K562 (cell line): ENCODE measurements around the gene GIPC3. TPM values are rescaled to one million over a fixed set of nuclear protein-coding genes. Genes with fewer than 3 reads are reported as not detected.
A peak's percentile ranks its signal among the peaks of the same experiment; 100 is the strongest.

Experiments used
- ATAC-seq: fragments of 200-7000 bp; cut with Tn5 transposase; 3 replicates; pipeline ENCODE4 v1.9.1; 2020; ENCODE audit warnings: moderate library complexity
- BruUV-seq: library from RNA; stranded (reverse); fragments of 400-500 nt; replicated peaks from 2 replicates; lab custom pipeline; 2021; lab: Mats Ljungman, UMichigan
- CTCF ChIA-PET: fragments of 300-600 bp; formaldehyde crosslinking; extraction: SDS; loops from one replicate; lab custom pipeline; 2021; ENCODE audit warnings: low intra/inter-chr PET ratio; lab: Yijun Ruan, JAX
- POLR2A ChIA-PET: fragments of 300-600, 350-650 bp; sonication (Branson Sonifier 250); formaldehyde crosslinking; extraction: SDS; loops from one replicate; lab custom pipeline; 2021; ENCODE audit warnings: antibody characterized with exemption, inconsistent platforms; lab: Yijun Ruan, JAX
- DNase-seq, 4 experiments: peaks; one replicate each; pipeline versions ENCODE4 v3.0.0 to v3.0.0-alpha.2; 2011 to 2018; ENCODE audit warnings: low spot score in 3 of 4, mixed read lengths in 3 of 4; ENCODE audit errors: extremely low read depth in 1 of 4
- FAIRE-seq: peaks from 2 replicates; lab custom pipeline; 2011; peaks lifted over from hg19 to GRCh38; lab: Jason Lieb, UNC
- H2AFZ ChIP-seq: 2 replicates; pipeline ENCODE4 v1.6.0; 2011; ENCODE audit warnings: low read depth, low read length, control low read depth, inconsistent platforms
- H3K27ac ChIP-seq: fragments of 200-600 bp; 3 replicates; pipeline ENCODE4 v1.8.0; 2011; ENCODE audit warnings: low read depth, mild to moderate bottlenecking, control low read depth, inconsistent platforms, low read length, moderate library complexity, mixed read lengths; ENCODE audit errors: extremely low read depth
- H3K27me3 ChIP-seq, 2 experiments: fragments of 300-600 bp in 1 of 2; 2 replicates in 1 of 2; 3 replicates in 1 of 2; pipeline versions ENCODE4 v1.6.0 to v1.8.0; 2011; ENCODE audit warnings: inconsistent platforms in 2 of 2, low read length in 2 of 2, mild to moderate bottlenecking in 1 of 2, mixed read lengths in 1 of 2, moderate library complexity in 1 of 2; ENCODE audit not compliant: control insufficient read depth in 2 of 2, insufficient read depth in 2 of 2
- H3K36me3 ChIP-seq: fragments of 300-600 bp; 3 replicates; pipeline ENCODE4 v1.8.0; 2011; ENCODE audit warnings: mild to moderate bottlenecking, low read length, inconsistent platforms; ENCODE audit not compliant: control insufficient read depth, insufficient read depth
- H3K4me1 ChIP-seq, 2 experiments: fragments of 200-600 bp in 1 of 2; replicated peaks in 1 of 2; 2 replicates in 1 of 2; 3 replicates in 1 of 2; pipeline versions ENCODE4 v1.5.1 to v1.8.0; 2011; ENCODE audit warnings: inconsistent platforms in 2 of 2, low read length in 2 of 2, mild to moderate bottlenecking in 1 of 2, mixed read lengths in 1 of 2, moderate library complexity in 1 of 2; ENCODE audit not compliant: control insufficient read depth in 2 of 2, insufficient read depth in 2 of 2
- H3K4me2 ChIP-seq: 2 replicates; pipeline ENCODE4 v1.6.1; 2011; ENCODE audit warnings: low read length, control low read depth, inconsistent platforms, mixed read lengths; ENCODE audit not compliant: insufficient read depth
- H3K4me3 ChIP-seq: fragments of 200-600 bp; sonication (generic), shearing (Covaris generic); 2 replicates; pipeline ENCODE4 v1.5.1; 2016; ENCODE audit warnings: control low read depth, inconsistent platforms
- H3K79me2 ChIP-seq: fragments of 200-600 bp; 3 replicates; pipeline ENCODE4 v1.8.0; 2011; ENCODE audit warnings: low read length, inconsistent platforms; ENCODE audit not compliant: control insufficient read depth, insufficient read depth
- H3K9ac ChIP-seq, 2 experiments: 2 replicates each; pipeline versions ENCODE4 v1.6.0 to v1.6.1; 2011; ENCODE audit warnings: low read depth in 2 of 2, low read length in 2 of 2, control low read depth in 1 of 2, inconsistent platforms in 1 of 2, mild to moderate bottlenecking in 1 of 2, mixed read lengths in 1 of 2; ENCODE audit not compliant: insufficient read depth in 1 of 2
- H3K9me1 ChIP-seq: one replicate; pipeline ENCODE4 v1.6.0; 2011; ENCODE audit warnings: inconsistent platforms, mild to moderate bottlenecking, low read length, moderate library complexity; ENCODE audit not compliant: control insufficient read depth, insufficient read depth
- H3K9me3 ChIP-seq: replicated peaks from 2 replicates; pipeline ENCODE4 v1.5.1; 2011; ENCODE audit warnings: low read depth, low read length, inconsistent platforms; ENCODE audit not compliant: control insufficient read depth, insufficient read depth
- H4K20me1 ChIP-seq: replicated peaks from 2 replicates; pipeline ENCODE4 v1.6.1; 2011; ENCODE audit warnings: low read length, inconsistent platforms, mixed read lengths; ENCODE audit not compliant: control insufficient read depth, insufficient read depth
- CBX1 ChIP-seq: sonication (generic); IDR thresholded peaks from 2 replicates; pipeline ENCODE4 v1.6.1; 2016; ENCODE audit warnings: antibody characterized with exemption, low read depth, mild to moderate bottlenecking
- EHMT2 ChIP-seq: fragments of 450-650 bp; IDR thresholded peaks from 2 replicates; pipeline ENCODE4 v1.6.1; 2018; ENCODE audit warnings: antibody characterized with exemption
- ELF4 ChIP-seq: fragments of 450-650 bp; formaldehyde crosslinking; IDR thresholded peaks from 2 replicates; pipeline ENCODE4 v1.4.0; 2022; ENCODE audit warnings: missing genetic modification characterization
- HMGN3 ChIP-seq: IDR thresholded peaks from 2 replicates; pipeline ENCODE4 v1.6.1; 2011; ENCODE audit warnings: borderline replicate concordance, low read depth, mild to moderate bottlenecking, mixed read lengths, low read length; ENCODE audit not compliant: insufficient read length; ENCODE audit errors: extremely low read depth
- KDM2B ChIP-seq: fragments of 250-450 bp; sonication (Bioruptor Pico); IDR thresholded peaks from 2 replicates; pipeline ENCODE4 v1.8.0; 2021; ENCODE audit warnings: mild to moderate bottlenecking, moderate library complexity
- NCOA6 ChIP-seq: fragments of 450-650 bp; IDR thresholded peaks from 2 replicates; pipeline ENCODE4 v1.6.1; 2017; ENCODE audit warnings: mild to moderate bottlenecking
- PCBP1 ChIP-seq: fragments of 200-400 bp; formaldehyde crosslinking; IDR thresholded peaks from 2 replicates; pipeline ENCODE4 v1.6.1; 2018; ENCODE audit warnings: mild to moderate bottlenecking, low read depth, low read length; ENCODE audit not compliant: poor library complexity, severe bottlenecking
- POLR2AphosphoS5 ChIP-seq: IDR thresholded peaks from 2 replicates; pipeline ENCODE4 v1.6.1; 2011; ENCODE audit warnings: mild to moderate bottlenecking, low read depth, low read length, moderate library complexity; ENCODE audit not compliant: control insufficient read depth, insufficient read depth
- SP1 ChIP-seq: sonication (generic); formaldehyde crosslinking; IDR thresholded peaks from 2 replicates; pipeline ENCODE4 v1.8.1; 2022; ENCODE audit warnings: mild to moderate bottlenecking, missing genetic modification reagents
- TAF1 ChIP-seq: IDR thresholded peaks from 2 replicates; pipeline ENCODE4 v1.6.1; 2011; ENCODE audit warnings: mild to moderate bottlenecking, low read length, moderate library complexity; ENCODE audit not compliant: insufficient read depth, control insufficient read depth, severe bottlenecking; ENCODE audit errors: extremely low read depth
- ZBTB7A ChIP-seq: IDR thresholded peaks from 2 replicates; pipeline ENCODE4 v1.6.1; 2011; ENCODE audit warnings: low read depth, mild to moderate bottlenecking, low read length, moderate library complexity, borderline replicate concordance; ENCODE audit not compliant: control insufficient read depth
- WGBS: fragments of 100-300 bp; shearing (Covaris generic); methylation state at CpG from one replicate; pipeline ENCODE4 v1.1.6; 2016; ENCODE audit warnings: low coverage, mixed read lengths; ENCODE audit not compliant: insufficient coverage; ENCODE audit errors: missing lambda C conversion rate; 5-methylcytosine and 5-hydroxymethylcytosine counted together
- in situ Hi-C: fragments of 300-500 bp; cut with MboI; formaldehyde crosslinking; loops from 4 replicates; pipeline ENCODE4 v1.15.0; 2018; ENCODE audit warnings: inconsistent platforms, mixed read lengths
- intact Hi-C: fragments of 100-400 bp; cut with micrococcal nuclease; formaldehyde crosslinking; loops from 2 replicates; pipeline ENCODE4 v1.14.2; 2022
- polyA plus RNA-seq, 8 experiments: library from polyadenylated mRNA; depleted of rRNA in 4 of 8; stranded (reverse) in 5 of 8; unstranded in 3 of 8; fragments of >200 nt; fragmentation: Nextera tagmentation in 2 of 8; fragmentation: Illumina TruSeq in 1 of 8; extraction: Ambion mirVana in 2 of 8; extraction: Trizol in 1 of 8; gene quantifications; 2 replicates each; pipeline versions ENCODE4 v1.2.1 to v1.2.3, GENCODE V29; 2011 to 2014; ENCODE audit warnings: inconsistent platforms in 1 of 8, missing spikeins in 1 of 8
- total RNA-seq, 7 experiments: library from RNA; depleted of rRNA in 6 of 7; stranded (reverse); fragments of >200 nt in 6 of 7; fragmentation: Illumina TruSeq in 2 of 7; extraction: Trizol in 2 of 7; gene quantifications; 2 replicates each; pipeline versions ENCODE4 v1.2.1 to v1.2.3, GENCODE V29; 2011 to 2021; ENCODE audit warnings: low replicate concordance in 1 of 7
- TF ChIP-seq, protein P1 (sequence below), 2 experiments: IDR thresholded peaks; 2 replicates each; pipeline ENCODE4 v1.6.1; 2011; ENCODE audit warnings: borderline replicate concordance in 1 of 2, control low read depth in 1 of 2, low read depth in 1 of 2, low read length in 1 of 2, mild to moderate bottlenecking in 1 of 2, mixed read lengths in 1 of 2, moderate library complexity in 1 of 2; ENCODE audit not compliant: insufficient read depth in 1 of 2, insufficient read length in 1 of 2, poor library complexity in 1 of 2, severe bottlenecking in 1 of 2; ENCODE audit errors: extremely low read depth in 1 of 2
- TF ChIP-seq, protein P2 (sequence below): sonication (generic); formaldehyde crosslinking; IDR thresholded peaks from 2 replicates; pipeline ENCODE4 v1.8.0; 2022; ENCODE audit warnings: missing genetic modification reagents, mild to moderate bottlenecking, moderate library complexity, borderline replicate concordance
- TF ChIP-seq, protein P3 (sequence below): fragments of 200-800 bp; sonication (Bioruptor generic); IDR thresholded peaks from 2 replicates; pipeline ENCODE4 v1.6.1; 2017; ENCODE audit warnings: missing genetic modification characterization, missing compliant biosample characterization

The GIPC3 gene
- total and polyA plus RNA-seq, 9 of the 15 experiments (the other 6 are each of a cell fraction or from before 2014, with no cell fraction given) = 0.03 to 3.6 (median 1.5) TPM; not detected in 1

DNA sequence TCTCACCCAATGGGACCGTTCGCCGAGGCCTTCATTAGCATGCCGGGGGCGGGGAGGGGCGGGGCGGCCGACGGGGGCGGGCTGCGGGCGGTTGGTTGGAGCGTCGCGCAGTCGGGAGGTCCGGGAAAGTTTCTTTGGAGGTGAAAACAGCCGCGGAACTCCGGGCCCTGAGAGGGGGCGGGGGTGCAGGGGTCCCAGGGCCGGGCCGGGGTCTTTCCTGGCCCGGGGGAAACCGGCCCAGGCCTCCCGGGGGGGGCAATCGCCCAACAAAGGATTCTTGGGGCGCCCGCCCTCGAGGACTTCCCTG, 12.5 kb upstream of the GIPC3 start, which contains the start of gene HMG20B:
TSS of gene HMG20B (plus strand) at position 90 of the 307 bp plus-strand sequence. CDS start 366 bp downstream, outside the sequence.
- H3K79me2 ChIP-seq = peaks cover 20% of the 10 kb centered on the region
- intact Hi-C loops = loop anchor here (2.0 kb wide), 1 partner anchor 16 kb away; the partner anchor contains the start of gene MFSD12
- ChIA-PET CTCF (no interaction called here), POLR2A (interaction anchor here (0.6 kb wide), 1 partner anchor 37 kb away, joined by 4 read pairs; no protein-coding TSS in a partner anchor)
- peak within 1 kb of the TSS; percentile 81 for H3K4me2 ChIP-seq
- peaks cover 33% of the 10 kb centered on the region for H3K36me3 ChIP-seq
- no peaks in the 10 kb centered on the region for H3K27me3 ChIP-seq
- in situ Hi-C loops = no loop called here
- H2AFZ ChIP-seq = peak within 1 kb of the TSS; percentile 37
- H4K20me1 ChIP-seq = peaks cover 3% of the 10 kb centered on the region; the same call in 1 of the 2 replicates
- ATAC-seq (no peak), FAIRE-seq (no peak), DNase-seq (peak in 1 of 4 experiments; percentile 33)
- peak within 1 kb of the TSS; percentile 93 for H3K27ac ChIP-seq
- BruUV-seq = no TSS peak
- H3K9me3 ChIP-seq = no peaks in the 10 kb centered on the region
- peak within 1 kb of the TSS; percentile 98 for H3K4me3 ChIP-seq
- peaks cover 25 to 65% of the 10 kb centered on the region in 2 experiments for H3K4me1 ChIP-seq
- peak within 1 kb of the TSS; percentile 78 to 96 for H3K9ac ChIP-seq
- TF ChIP-seq CBX1 = 0 out of 2 replicates have a peak, but pooled peaks have one; percentile 29
- TF ChIP-seq ZBTB7A = 0 out of 2 replicates have a peak, but pooled peaks have one; percentile 2
- TF ChIP-seq EHMT2 = no peak
- TF ChIP-seq SP1 (CRISPR knock-in tag) = peak; percentile 1; the same call in 1 of the 2 replicates
- TF ChIP-seq PCBP1 = no peak
- TF ChIP-seq TAF1 = peak; percentile 40
- no peak for TF ChIP-seq KDM2B (CRISPR knock-in tag)
- no peak for TF ChIP-seq NCOA6
- TF ChIP-seq, protein P1, sequence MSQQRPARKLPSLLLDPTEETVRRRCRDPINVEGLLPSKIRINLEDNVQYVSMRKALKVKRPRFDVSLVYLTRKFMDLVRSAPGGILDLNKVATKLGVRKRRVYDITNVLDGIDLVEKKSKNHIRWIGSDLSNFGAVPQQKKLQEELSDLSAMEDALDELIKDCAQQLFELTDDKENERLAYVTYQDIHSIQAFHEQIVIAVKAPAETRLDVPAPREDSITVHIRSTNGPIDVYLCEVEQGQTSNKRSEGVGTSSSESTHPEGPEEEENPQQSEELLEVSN (IDR thresholded peaks at IDR 0.05; ENCODE audit: borderline replicate concordance in 1 of 2, extremely low read depth in 1 of 2, insufficient read depth in 1 of 2, insufficient read length in 1 of 2, low read depth in 1 of 2, low read length in 1 of 2, poor library complexity in 1 of 2, severe bottlenecking in 1 of 2) = peak in 1 of 2 experiments; percentile 37
- TF ChIP-seq ELF4 (CRISPR knock-in tag) = no peak
- peak; percentile 21; the same call in 1 of the 2 replicates for TF ChIP-seq POLR2AphosphoS5
- TF ChIP-seq, protein P2, sequence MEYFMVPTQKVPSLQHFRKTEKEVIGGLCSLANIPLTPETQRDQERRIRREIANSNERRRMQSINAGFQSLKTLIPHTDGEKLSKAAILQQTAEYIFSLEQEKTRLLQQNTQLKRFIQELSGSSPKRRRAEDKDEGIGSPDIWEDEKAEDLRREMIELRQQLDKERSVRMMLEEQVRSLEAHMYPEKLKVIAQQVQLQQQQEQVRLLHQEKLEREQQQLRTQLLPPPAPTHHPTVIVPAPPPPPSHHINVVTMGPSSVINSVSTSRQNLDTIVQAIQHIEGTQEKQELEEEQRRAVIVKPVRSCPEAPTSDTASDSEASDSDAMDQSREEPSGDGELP = peak; percentile 19; the same call in 1 of the 2 replicates
- peak; percentile 3 for TF ChIP-seq HMGN3
- TF ChIP-seq, protein P3, sequence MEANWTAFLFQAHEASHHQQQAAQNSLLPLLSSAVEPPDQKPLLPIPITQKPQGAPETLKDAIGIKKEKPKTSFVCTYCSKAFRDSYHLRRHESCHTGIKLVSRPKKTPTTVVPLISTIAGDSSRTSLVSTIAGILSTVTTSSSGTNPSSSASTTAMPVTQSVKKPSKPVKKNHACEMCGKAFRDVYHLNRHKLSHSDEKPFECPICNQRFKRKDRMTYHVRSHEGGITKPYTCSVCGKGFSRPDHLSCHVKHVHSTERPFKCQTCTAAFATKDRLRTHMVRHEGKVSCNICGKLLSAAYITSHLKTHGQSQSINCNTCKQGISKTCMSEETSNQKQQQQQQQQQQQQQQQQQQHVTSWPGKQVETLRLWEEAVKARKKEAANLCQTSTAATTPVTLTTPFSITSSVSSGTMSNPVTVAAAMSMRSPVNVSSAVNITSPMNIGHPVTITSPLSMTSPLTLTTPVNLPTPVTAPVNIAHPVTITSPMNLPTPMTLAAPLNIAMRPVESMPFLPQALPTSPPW (CRISPR knock-in tag) = peak; percentile 80
- H3K9me1 ChIP-seq = no peaks in the 10 kb centered on the region
- 0% methylated on average over 2 of the region's 30 CpGs for whole genome bisulfite sequencing
